GM21825 (cell line): Measurements from ENCODE around the gene MYL4.
"Not testable (repeated sequence)": the region's sequence is repeated elsewhere in the genome, so short reads cannot be mapped to it uniquely, and the experiment has no call there.

Source experiments
- ATAC-seq: cut with Tn5 transposase; IDR thresholded peaks from one replicate; pipeline ENCODE4 v1.9.1; 2021; ENCODE audit warnings: mild to moderate bottlenecking, moderate library complexity; ENCODE audit not compliant: unreplicated experiment

MYL4 gene

GRCh38 chr17:47269561-47270280 lies 60.6 kb downstream of the MYL4 start:
- ATAC-seq, result not testable (repeated sequence)

- ATAC-seq, result no peak
Observed at GRCh38 chr17:47270946-47271705, 62.0 kb downstream of the MYL4 start.

- no peak for ATAC-seq
Observed at GRCh38 chr17:47272491-47272890, 63.3 kb downstream of the MYL4 start.

- ATAC-seq, result no peak
Observed at GRCh38 chr17:47273245-47273644, 64.1 kb downstream of the MYL4 start.
